ENCODE results near the gene PGC.

DNA sequence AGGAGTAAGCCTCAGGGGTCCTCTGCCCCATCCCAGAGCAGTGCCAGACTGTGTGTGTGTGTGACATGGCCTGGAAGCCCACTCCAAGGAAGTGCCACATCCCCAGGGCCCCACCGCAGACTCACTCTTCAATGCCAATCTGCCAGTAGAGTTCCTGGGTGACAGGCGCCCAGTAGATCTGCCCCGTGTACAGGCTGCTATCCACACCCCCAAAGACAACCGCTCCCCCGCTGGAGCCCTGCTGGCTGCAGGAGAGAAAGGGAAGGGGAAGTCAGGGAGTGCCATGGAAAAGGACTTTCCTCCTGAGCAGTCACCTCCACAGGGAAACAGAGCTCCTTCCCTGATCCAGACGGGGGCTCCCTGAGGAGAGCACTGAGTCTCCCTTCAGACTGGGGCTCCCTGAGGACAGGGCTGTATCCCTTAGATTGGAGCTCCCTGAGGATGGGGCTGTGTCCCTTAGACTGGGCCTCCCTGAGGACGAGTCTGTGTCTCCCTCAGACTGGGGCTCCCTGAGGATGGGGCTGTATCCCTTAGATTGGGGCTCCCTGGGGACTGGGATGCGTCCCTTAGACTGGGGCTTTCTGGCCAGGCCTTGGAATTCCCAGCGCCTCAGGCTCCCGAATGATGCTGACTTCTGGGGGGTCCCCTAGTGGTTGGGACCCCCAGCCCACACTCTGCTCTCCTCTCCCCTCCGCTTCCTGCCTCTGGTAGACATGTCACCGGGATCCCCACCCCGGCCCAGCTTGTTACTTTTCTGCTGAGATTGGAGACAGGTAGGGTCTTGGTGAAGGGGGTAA, 6.6 kb downstream of the PGC start:
- TF ChIP-seq, protein P1, sequence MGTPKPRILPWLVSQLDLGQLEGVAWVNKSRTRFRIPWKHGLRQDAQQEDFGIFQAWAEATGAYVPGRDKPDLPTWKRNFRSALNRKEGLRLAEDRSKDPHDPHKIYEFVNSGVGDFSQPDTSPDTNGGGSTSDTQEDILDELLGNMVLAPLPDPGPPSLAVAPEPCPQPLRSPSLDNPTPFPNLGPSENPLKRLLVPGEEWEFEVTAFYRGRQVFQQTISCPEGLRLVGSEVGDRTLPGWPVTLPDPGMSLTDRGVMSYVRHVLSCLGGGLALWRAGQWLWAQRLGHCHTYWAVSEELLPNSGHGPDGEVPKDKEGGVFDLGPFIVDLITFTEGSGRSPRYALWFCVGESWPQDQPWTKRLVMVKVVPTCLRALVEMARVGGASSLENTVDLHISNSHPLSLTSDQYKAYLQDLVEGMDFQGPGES (IDR thresholded peaks at IDR 0.05; ENCODE audit: low read depth, low read length): no peak
- no peak for TF ChIP-seq GABPA (IDR thresholded peaks at IDR 0.05; ENCODE audit: low read depth)
- TF ChIP-seq POLR2AphosphoS5 (IDR thresholded peaks at IDR 0.05; ENCODE audit: low read depth, low read length): no peak
- no peak for TF ChIP-seq EP300 (IDR thresholded peaks at IDR 0.05; ENCODE audit: borderline replicate concordance in 1 of 2, low read depth in 1 of 2, low read length in 1 of 2)
- TF ChIP-seq, protein P2, sequence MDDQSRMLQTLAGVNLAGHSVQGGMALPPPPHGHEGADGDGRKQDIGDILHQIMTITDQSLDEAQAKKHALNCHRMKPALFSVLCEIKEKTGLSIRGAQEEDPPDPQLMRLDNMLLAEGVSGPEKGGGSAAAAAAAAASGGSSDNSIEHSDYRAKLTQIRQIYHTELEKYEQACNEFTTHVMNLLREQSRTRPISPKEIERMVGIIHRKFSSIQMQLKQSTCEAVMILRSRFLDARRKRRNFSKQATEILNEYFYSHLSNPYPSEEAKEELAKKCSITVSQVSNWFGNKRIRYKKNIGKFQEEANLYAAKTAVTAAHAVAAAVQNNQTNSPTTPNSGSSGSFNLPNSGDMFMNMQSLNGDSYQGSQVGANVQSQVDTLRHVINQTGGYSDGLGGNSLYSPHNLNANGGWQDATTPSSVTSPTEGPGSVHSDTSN (IDR thresholded peaks at IDR 0.05): no peak
- TF ChIP-seq, protein P3, sequence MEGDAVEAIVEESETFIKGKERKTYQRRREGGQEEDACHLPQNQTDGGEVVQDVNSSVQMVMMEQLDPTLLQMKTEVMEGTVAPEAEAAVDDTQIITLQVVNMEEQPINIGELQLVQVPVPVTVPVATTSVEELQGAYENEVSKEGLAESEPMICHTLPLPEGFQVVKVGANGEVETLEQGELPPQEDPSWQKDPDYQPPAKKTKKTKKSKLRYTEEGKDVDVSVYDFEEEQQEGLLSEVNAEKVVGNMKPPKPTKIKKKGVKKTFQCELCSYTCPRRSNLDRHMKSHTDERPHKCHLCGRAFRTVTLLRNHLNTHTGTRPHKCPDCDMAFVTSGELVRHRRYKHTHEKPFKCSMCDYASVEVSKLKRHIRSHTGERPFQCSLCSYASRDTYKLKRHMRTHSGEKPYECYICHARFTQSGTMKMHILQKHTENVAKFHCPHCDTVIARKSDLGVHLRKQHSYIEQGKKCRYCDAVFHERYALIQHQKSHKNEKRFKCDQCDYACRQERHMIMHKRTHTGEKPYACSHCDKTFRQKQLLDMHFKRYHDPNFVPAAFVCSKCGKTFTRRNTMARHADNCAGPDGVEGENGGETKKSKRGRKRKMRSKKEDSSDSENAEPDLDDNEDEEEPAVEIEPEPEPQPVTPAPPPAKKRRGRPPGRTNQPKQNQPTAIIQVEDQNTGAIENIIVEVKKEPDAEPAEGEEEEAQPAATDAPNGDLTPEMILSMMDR (IDR thresholded peaks at IDR 0.05): no peak
- no peak for TF ChIP-seq FOSL2 (IDR thresholded peaks at IDR 0.05; ENCODE audit: borderline replicate concordance, low read depth)
- TF ChIP-seq GATA2 (CRISPR knock-in tag; IDR thresholded peaks at IDR 0.05): no peak
- TF ChIP-seq RFX5 (IDR thresholded peaks at IDR 0.05; ENCODE audit: low read length): no peak
